Astrocyte (in vitro differentiated cells and primary cell): ENCODE measurements around the gene GCDH.

Experiments used
- EZH2 ChIP-seq: IDR thresholded peaks from 2 replicates; pipeline ENCODE4 v1.6.1; 2012; ENCODE audit warnings: mild to moderate bottlenecking, low read length, inconsistent platforms; ENCODE audit not compliant: insufficient read depth
- TF ChIP-seq, protein P1 (sequence below): IDR thresholded peaks from 2 replicates; pipeline ENCODE4 v1.5.1; 2011; ENCODE audit warnings: low read depth, mild to moderate bottlenecking, inconsistent platforms, low read length, moderate library complexity; ENCODE audit not compliant: insufficient read depth

GRCh38 chr19:12946092-12946721, 55.2 kb downstream of the GCDH start:
- TF ChIP-seq, protein P1, sequence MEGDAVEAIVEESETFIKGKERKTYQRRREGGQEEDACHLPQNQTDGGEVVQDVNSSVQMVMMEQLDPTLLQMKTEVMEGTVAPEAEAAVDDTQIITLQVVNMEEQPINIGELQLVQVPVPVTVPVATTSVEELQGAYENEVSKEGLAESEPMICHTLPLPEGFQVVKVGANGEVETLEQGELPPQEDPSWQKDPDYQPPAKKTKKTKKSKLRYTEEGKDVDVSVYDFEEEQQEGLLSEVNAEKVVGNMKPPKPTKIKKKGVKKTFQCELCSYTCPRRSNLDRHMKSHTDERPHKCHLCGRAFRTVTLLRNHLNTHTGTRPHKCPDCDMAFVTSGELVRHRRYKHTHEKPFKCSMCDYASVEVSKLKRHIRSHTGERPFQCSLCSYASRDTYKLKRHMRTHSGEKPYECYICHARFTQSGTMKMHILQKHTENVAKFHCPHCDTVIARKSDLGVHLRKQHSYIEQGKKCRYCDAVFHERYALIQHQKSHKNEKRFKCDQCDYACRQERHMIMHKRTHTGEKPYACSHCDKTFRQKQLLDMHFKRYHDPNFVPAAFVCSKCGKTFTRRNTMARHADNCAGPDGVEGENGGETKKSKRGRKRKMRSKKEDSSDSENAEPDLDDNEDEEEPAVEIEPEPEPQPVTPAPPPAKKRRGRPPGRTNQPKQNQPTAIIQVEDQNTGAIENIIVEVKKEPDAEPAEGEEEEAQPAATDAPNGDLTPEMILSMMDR = no peak
- TF ChIP-seq EZH2 = no peak
